H1 (cell line): ENCODE measurements around the gene PSAP. TPM values are rescaled to one million over a fixed set of nuclear protein-coding genes. Genes with fewer than 3 reads are reported as not detected.

ENCODE experiments used
- ASH2L ChIP-seq: fragments of 200-600, 300-600 bp; sonication (generic); IDR thresholded peaks from one replicate; pipeline ENCODE4 v1.7.1; 2017; ENCODE audit warnings: low read length
- CHD2 ChIP-seq: IDR thresholded peaks from 2 replicates; pipeline ENCODE4 v1.6.1; 2012; ENCODE audit warnings: low read length, improper control_type of control experiment
- EP300 ChIP-seq, 2 experiments: IDR thresholded peaks; 1 replicate in 1 of 2; 2 replicates in 1 of 2; pipeline ENCODE4 v1.6.1; 2011 to 2012; ENCODE audit warnings: low read depth in 2 of 2, low read length in 2 of 2, mild to moderate bottlenecking in 2 of 2, borderline replicate concordance in 1 of 2, inconsistent platforms in 1 of 2, moderate library complexity in 1 of 2
- RAD21 ChIP-seq, 2 experiments: IDR thresholded peaks in 1 of 2; conservative IDR thresholded peaks in 1 of 2; 2 replicates each; pipeline ENCODE4 v1.6.1; 2011; ENCODE audit warnings: low read depth in 2 of 2, low read length in 2 of 2, improper control_type of control experiment in 1 of 2, inconsistent platforms in 1 of 2, mild to moderate bottlenecking in 1 of 2, moderate library complexity in 1 of 2
- RBBP5 ChIP-seq: IDR thresholded peaks from 2 replicates; pipeline ENCODE4 v1.7.1; 2012; ENCODE audit warnings: low read depth, mild to moderate bottlenecking, inconsistent platforms, low read length, moderate library complexity, borderline replicate concordance
- RFX5 ChIP-seq: IDR thresholded peaks from 2 replicates; pipeline ENCODE4 v1.6.1; 2011; ENCODE audit warnings: low read depth, low read length, improper control_type of control experiment, borderline replicate concordance
- SRF ChIP-seq: IDR thresholded peaks from 2 replicates; pipeline ENCODE4 v1.6.1; 2011; ENCODE audit warnings: mild to moderate bottlenecking, low read depth, low read length, moderate library complexity
- polyA plus RNA-seq, 7 experiments: library from polyadenylated mRNA; depleted of rRNA in 3 of 7; stranded (reverse) in 5 of 7; unstranded in 2 of 7; fragments of >200 nt in 5 of 7; fragments of 200-250 nt in 2 of 7; gene quantifications; 1 replicate in 5 of 7; 2 replicates in 1 of 7; 4 replicates in 1 of 7; pipeline versions ENCODE4 v1.2.1 to v1.2.3, GENCODE V29; 2011 to 2013; ENCODE audit warnings: missing spikeins in 2 of 7, mixed read lengths in 2 of 7
- total RNA-seq: library from RNA; stranded (reverse); fragmentation: NEBNext Ultra II Directional; extraction: Animal tissue kit (Norgen Biotek cat#: 25700); gene quantifications from 2 replicates; pipeline ENCODE4 v1.2.1, GENCODE V29; 2021
- TF ChIP-seq, protein P1 (sequence below): fragments of 300-600 bp; sonication (generic); IDR thresholded peaks from 2 replicates; pipeline ENCODE4 v1.7.1; 2012; ENCODE audit warnings: low read length, moderate library complexity, mild to moderate bottlenecking, inconsistent platforms; ENCODE audit not compliant: insufficient replicate concordance

PSAP gene
- total and polyA plus RNA-seq, 2 of the 8 experiments (the other 6 are each of a cell fraction or from before 2014, with no cell fraction given), result 386 to 504 TPM

- TF ChIP-seq, protein P1, sequence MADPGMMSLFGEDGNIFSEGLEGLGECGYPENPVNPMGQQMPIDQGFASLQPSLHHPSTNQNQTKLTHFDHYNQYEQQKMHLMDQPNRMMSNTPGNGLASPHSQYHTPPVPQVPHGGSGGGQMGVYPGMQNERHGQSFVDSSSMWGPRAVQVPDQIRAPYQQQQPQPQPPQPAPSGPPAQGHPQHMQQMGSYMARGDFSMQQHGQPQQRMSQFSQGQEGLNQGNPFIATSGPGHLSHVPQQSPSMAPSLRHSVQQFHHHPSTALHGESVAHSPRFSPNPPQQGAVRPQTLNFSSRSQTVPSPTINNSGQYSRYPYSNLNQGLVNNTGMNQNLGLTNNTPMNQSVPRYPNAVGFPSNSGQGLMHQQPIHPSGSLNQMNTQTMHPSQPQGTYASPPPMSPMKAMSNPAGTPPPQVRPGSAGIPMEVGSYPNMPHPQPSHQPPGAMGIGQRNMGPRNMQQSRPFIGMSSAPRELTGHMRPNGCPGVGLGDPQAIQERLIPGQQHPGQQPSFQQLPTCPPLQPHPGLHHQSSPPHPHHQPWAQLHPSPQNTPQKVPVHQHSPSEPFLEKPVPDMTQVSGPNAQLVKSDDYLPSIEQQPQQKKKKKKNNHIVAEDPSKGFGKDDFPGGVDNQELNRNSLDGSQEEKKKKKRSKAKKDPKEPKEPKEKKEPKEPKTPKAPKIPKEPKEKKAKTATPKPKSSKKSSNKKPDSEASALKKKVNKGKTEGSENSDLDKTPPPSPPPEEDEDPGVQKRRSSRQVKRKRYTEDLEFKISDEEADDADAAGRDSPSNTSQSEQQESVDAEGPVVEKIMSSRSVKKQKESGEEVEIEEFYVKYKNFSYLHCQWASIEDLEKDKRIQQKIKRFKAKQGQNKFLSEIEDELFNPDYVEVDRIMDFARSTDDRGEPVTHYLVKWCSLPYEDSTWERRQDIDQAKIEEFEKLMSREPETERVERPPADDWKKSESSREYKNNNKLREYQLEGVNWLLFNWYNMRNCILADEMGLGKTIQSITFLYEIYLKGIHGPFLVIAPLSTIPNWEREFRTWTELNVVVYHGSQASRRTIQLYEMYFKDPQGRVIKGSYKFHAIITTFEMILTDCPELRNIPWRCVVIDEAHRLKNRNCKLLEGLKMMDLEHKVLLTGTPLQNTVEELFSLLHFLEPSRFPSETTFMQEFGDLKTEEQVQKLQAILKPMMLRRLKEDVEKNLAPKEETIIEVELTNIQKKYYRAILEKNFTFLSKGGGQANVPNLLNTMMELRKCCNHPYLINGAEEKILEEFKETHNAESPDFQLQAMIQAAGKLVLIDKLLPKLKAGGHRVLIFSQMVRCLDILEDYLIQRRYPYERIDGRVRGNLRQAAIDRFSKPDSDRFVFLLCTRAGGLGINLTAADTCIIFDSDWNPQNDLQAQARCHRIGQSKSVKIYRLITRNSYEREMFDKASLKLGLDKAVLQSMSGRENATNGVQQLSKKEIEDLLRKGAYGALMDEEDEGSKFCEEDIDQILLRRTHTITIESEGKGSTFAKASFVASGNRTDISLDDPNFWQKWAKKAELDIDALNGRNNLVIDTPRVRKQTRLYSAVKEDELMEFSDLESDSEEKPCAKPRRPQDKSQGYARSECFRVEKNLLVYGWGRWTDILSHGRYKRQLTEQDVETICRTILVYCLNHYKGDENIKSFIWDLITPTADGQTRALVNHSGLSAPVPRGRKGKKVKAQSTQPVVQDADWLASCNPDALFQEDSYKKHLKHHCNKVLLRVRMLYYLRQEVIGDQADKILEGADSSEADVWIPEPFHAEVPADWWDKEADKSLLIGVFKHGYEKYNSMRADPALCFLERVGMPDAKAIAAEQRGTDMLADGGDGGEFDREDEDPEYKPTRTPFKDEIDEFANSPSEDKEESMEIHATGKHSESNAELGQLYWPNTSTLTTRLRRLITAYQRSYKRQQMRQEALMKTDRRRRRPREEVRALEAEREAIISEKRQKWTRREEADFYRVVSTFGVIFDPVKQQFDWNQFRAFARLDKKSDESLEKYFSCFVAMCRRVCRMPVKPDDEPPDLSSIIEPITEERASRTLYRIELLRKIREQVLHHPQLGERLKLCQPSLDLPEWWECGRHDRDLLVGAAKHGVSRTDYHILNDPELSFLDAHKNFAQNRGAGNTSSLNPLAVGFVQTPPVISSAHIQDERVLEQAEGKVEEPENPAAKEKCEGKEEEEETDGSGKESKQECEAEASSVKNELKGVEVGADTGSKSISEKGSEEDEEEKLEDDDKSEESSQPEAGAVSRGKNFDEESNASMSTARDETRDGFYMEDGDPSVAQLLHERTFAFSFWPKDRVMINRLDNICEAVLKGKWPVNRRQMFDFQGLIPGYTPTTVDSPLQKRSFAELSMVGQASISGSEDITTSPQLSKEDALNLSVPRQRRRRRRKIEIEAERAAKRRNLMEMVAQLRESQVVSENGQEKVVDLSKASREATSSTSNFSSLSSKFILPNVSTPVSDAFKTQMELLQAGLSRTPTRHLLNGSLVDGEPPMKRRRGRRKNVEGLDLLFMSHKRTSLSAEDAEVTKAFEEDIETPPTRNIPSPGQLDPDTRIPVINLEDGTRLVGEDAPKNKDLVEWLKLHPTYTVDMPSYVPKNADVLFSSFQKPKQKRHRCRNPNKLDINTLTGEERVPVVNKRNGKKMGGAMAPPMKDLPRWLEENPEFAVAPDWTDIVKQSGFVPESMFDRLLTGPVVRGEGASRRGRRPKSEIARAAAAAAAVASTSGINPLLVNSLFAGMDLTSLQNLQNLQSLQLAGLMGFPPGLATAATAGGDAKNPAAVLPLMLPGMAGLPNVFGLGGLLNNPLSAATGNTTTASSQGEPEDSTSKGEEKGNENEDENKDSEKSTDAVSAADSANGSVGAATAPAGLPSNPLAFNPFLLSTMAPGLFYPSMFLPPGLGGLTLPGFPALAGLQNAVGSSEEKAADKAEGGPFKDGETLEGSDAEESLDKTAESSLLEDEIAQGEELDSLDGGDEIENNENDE, result no peak
- no peak for TF ChIP-seq RAD21 (IDR thresholded peaks at IDR 0.05 in 1 of 2, conservative IDR thresholded peaks at IDR 0.05 in 1 of 2; ENCODE audit: low read depth in 2 of 2, low read length in 2 of 2)
- TF ChIP-seq EP300 (IDR thresholded peaks at IDR 0.05; ENCODE audit: borderline replicate concordance in 1 of 2, low read depth in 2 of 2, low read length in 2 of 2), result no peak
- no peak for TF ChIP-seq ASH2L
- no peak for TF ChIP-seq SRF
- TF ChIP-seq RFX5, result no peak
- no peak for TF ChIP-seq RBBP5
- TF ChIP-seq CHD2, result no peak
Measured at GRCh38 chr10:71877821-71878220, 26.8 kb upstream of the PSAP start (continued).
